CD4-positive, alpha-beta T cell treated with Interleukin-17A for 1 hour (primary cell): ENCODE results near the gene IFIT5.
"Not testable (repeated sequence)": the region's sequence is repeated elsewhere in the genome, so short reads cannot be mapped to it uniquely, and the experiment has no call there.

ENCODE experiments used
- DNase-seq: peaks from one replicate; pipeline ENCODE4 v3.0.0-alpha.2; 2020

Gene IFIT5

DNA sequence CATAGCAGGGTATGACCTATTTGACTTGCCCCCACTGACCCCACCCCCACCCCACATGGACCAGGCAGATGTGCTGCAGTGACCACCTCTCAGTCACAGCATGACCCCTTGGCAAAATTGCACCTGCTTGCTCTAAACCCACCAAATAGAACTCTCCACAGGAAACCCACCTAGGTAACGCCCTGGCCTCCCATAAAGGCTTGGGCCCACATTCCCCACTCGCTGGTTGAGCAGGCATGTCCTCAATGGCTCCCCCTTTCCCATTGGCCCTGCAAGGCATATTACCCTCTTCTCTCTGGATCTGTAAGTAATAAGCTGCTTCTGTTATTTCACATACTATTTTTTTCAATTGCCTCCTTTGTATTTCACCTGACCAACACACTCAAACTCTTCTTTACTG, 19.2 kb upstream of the IFIT5 start:
- DNase-seq, result no peak

DNA sequence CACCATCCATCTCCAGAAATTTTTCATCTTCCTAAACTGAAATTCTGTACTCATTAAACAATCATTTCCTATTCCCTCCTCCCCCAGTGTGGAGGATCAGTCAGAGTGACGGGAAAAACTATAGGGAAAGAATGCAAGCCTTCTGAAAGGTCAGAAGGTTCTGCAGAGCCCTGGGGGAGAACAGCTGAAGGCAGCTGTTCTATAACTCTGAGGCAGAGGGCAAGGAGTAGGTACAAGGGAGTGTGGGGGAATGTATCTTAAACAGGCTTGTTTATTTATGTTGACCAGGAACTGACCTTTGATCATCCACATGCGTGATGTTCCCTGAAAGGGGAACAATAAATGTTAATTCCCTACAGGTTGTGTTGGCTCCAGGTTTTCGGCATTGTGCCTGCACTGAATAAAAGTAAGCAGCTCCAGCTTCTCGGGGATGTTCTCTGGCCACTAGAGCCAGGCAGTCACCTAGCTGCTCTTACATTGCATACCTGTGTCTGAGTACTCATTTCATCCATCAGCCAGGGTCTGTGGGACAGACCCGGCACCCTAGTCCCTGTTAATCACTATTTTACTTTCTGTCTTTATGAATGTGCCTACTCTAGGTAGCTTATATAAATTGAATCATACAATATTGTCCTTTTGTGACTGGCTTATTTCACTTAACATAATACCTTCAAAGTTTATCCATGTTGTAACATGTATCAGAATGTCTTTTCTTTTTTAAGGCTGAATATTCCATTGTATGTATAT, 16.2 kb upstream of the IFIT5 start:
- DNase-seq, result no peak

DNA sequence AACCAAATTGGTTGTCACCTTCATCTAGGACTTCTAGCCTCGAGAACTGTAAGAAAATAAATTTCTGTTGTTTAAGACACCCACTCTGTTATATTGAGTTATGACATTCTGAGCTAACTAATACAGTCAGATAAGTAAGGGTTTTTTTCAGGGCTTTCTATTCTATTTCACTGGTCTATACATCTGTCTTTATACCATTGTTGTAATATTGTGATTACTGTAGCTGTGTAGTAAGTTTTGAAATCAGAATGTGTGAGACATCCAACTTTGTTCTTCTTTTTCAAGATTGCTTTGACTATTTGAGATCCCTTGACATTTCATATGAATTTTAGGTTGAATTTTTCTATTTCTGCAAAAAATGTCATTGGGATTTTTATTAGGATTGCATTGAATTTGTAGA, 14.4 kb upstream of the IFIT5 start:
- DNase-seq, result no peak

- no peak for DNase-seq
These were observed 11.3 kb upstream of the IFIT5 start for GRCh38 chr10:89403043-89403442.

DNA sequence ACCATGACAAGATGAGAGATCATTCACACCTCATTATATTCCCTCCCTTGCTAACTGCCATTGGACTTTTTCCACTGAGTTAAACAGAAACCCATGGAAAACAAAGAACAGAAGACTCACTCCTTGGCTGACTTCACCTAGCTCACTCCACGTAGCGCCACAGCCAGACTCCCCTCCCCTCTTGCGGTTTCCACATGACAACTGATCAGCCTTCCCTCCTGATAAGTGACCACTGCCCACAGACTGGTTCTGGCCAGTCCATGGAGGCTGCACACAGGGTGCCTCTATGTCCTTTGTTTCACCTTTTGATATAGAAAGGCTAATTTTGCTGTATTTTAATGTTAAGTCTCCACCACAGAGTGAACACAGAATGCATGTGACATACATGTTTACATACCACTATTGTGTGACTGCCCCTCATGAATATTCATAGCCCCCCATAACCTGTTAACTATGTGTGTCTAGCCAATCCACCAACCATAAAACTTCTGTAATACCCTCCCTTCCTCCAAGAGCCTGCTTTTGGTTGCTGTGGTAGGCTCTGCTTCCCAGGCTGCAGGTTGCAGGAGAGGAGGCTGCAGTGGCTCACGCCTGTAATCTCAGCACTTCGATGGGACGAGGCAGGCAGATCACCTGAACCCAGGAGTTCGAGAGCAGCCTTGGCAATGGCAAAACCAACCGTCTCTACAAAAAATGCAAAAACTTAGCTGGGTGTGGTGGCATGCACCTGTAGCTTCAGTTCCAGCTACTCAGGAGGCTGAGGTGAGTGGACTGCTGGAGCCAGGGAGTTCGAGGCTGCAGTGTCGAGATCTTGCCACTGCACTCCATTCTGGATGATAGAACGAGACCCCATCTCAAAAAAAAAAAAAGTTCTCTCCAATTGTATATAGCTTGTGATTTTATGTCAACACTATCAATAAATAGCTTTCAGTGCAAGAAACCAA, 10.0 kb upstream of the IFIT5 start:
- DNase-seq, result no peak

DNA sequence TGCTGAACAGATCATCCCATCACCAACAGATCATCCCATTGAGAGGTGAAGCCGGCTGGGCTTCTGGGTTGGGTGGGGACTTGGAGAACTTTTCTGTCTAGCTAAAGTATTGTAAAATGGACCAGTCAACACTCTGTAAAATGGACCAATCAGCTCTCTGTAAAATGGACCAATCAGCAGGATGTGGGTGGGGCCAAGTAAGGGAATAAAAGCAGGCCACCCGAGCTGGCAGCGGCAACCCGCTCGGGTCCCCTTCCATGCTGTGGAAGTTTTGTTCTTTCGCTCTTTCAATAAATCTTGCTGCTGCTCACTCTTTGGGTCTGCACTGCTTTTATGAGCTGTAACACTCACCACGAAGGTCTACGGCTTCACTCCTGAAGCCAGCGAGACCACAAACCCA, 8.2 kb upstream of the IFIT5 start:
- DNase-seq, result not testable (repeated sequence)

DNA sequence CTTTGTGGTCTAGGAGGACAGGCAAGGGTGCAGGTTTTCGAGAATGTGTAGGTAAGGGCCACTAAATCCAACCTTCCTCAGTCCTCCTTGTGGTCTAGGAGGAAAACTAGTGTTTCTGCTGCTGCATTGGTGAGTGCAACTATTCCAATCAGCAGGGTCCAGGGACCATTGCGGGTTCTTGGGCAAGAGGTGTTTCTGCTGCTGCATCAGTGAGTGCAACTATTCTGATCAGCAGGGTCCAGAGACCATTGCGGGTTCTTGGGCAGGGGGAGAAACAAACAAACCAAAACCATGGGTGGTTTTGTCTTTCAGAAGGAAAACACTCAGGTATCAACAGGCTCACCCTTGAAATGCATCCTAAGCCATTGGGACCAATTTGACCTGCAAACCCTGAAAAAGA, 6.6 kb upstream of the IFIT5 start:
- not testable (repeated sequence) for DNase-seq

DNA sequence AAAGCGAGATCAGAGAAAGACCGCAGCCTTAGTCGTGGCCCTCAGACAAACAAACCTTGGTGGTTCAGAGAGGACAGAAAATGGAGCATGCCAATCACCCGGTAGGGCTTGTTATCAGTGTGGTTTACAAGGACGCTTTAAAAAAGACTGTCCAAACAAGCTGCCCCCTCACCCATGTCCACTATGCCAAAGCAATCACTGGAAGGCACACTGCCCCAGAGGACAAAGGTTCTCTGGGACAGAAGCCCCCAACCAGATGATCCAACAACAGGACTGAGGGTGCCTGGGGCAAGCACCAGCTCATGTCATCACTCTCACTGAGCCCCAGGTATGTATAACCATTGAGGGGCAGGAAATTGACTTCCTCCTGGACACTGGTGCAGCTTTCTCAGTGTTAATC, 5.1 kb upstream of the IFIT5 start:
- DNase-seq, result not testable (repeated sequence)

DNA sequence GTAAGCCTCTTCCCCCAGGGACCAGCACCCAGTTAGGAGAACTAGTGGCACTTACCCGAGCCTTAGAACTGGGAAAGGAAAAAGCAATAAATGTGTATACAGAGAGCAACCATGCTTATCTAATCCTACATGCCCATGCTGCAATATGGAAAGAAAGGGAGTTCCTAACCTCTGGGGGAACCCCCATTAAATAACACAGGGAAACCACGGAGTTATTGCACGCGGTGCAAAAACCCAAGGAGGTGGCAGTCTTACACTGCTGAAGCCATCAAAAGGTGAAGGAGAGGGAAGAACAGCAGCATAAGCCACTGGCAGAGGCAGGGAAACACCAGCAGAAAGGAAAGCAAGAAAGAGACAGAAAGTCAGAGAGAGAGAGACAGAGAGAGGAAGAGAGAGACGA, 3.8 kb upstream of the IFIT5 start:
- not testable (repeated sequence) for DNase-seq

DNA sequence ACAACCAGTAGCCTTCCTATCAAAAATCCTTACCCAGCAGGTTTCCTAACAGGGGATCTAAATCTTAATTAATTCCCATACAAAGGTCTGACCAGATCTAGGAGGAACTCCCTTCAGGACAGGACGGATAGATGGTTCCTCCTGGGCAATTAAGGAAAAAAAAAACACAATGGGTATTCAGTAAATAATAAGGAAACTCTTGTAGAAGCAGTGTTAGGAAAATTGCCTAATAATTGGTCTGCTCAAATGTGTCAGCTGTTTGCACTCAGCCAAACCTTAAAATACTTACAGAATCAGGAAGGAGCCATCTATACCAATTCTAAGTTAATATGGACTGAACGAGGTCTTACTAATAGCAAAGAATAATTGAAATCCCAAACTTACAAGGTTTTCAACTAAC, 3.2 kb upstream of the IFIT5 start:
- not testable (repeated sequence) for DNase-seq

GRCh38 chr10:89412276-89412675, 2.1 kb upstream of the IFIT5 start:
- DNase-seq, result peak; percentile 68

DNA sequence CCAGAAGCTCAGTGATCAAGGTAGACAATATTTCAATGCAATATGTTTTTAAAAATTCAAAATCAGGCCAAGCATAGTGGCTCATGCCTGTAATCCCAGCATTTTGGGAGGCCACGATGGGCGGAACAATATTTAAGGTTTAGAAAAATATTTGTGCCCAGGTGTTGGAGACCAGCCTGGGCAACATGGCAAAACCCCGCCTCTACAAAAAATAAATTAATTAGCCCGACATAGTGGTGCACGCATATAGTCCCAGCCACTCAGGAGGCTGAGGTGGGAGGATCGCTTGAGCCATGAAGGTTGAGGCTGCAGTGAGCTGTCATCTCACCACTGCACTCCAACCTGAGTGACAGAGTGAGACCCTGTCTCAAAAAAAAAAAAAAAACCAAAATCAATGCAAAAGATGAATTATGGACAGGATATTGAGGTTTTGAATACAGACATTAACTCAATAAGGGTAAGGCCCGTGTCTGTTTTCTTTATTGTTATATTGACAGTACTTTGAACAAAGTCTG, 913 bp upstream of the IFIT5 start:
- no peak for DNase-seq

GRCh38 chr10:89414879-89415821, 782 bp downstream of the IFIT5 start:
- DNase-seq, result peak; percentile 54

- no peak for DNase-seq
These were observed 2.1 kb downstream of the IFIT5 start for GRCh38 chr10:89416465-89416864.

- peak; percentile 61 for DNase-seq
These were observed 5.2 kb downstream of the IFIT5 start for GRCh38 chr10:89419548-89419947.

GRCh38 chr10:89421018-89421476, 6.7 kb downstream of the IFIT5 start:
- no peak for DNase-seq

GRCh38 chr10:89425000-89425399, 10.6 kb downstream of the IFIT5 start:
- no peak for DNase-seq

DNA sequence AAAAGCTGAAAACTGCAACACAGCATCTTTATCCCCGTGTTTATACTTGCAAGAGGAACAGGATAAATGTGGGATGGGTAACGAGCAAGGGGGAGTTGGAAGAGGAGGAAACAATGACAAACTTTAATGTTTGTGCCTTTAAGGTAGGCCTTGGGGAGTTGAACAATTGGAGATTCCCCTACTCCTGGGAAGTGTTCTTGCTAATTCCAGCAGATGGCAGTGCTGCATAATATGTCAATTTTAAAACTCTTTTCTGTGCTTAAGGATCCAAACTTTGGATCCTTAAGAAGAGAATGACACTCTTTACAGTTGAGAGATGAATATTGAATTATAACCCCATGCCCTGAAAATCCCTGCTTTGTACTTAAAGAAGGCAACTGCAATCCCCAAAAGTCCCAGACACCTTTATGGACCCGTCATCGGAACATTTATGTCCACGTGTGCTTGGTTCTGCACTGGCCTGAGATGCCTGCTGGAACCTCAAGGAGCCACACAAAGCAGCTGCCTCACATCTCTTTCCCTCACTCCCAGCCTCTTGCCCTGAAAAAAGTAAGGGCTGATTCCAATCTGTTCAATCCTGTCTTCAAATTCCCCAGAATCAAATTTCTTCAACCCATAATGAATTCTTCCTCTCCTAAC, 12.0 kb downstream of the IFIT5 start:
- peak; percentile 42 for DNase-seq

DNA sequence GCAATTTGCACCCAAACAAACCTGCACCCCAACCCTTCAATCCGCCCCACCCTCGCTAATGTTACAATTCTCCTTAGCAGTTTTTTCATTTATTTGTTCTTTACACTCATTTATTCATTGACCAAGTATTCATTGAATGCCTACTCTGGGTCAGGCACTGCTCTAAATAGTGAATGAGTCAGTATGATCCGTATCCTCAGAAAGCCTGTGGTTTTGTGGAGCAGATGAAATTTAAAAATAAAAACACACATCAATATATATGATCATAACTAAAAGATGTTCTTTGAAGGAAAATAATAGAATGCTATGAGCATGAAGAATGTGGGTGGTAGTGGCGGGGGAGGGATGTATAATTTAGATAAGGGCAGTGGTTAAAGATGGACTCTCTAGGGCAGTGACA, 13.3 kb downstream of the IFIT5 start:
- no peak for DNase-seq

DNA sequence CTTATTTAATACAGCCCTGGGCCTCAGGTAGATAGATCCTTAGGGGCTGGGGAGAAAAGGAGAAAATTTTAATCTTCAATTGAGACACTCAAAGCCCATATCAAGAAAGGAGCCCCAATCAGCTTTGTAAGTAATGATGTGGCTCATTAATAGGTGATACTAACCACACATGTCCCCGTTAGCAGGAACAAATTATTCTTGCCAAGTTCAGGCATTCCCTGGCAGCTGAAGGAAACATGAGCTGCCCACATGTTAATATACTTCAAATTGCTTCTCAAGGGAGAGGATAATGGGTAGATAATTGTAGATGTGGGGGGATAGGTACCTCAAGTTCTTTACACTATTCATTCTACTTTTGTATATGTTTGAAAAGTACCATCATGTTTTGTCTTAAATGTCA, 14.5 kb downstream of the IFIT5 start:
- DNase-seq, result no peak

DNA sequence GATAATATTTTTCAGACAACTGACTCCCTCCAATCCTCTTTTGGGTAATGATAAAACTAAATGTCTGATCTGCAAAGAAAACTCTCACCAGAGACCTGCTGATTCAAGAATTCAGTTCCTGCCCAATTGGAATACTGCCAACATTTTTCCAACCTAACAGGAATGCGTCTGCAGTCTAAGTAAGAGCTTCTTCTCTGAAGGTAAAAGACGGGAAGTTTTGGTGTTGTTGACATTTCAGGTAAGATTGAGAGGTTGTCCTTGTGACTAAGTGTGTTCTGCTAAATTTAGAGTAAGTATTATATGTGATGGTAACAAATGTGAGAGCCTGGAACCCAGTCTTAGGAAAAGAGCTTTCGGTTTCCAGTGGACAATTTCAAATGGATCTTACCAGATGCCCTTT, 17.6 kb downstream of the IFIT5 start:
- no peak for DNase-seq

GRCh38 chr10:89438525-89438924, 24.2 kb downstream of the IFIT5 start:
- no peak for DNase-seq
